T-helper 22 cell (primary cell): Measurements from ENCODE around the gene ILDR1.

ENCODE experiments used
- DNase-seq: peaks from one replicate; pipeline ENCODE4 v3.0.0-alpha.2; 2020; ENCODE audit warnings: low read depth

The ILDR1 gene

DNA sequence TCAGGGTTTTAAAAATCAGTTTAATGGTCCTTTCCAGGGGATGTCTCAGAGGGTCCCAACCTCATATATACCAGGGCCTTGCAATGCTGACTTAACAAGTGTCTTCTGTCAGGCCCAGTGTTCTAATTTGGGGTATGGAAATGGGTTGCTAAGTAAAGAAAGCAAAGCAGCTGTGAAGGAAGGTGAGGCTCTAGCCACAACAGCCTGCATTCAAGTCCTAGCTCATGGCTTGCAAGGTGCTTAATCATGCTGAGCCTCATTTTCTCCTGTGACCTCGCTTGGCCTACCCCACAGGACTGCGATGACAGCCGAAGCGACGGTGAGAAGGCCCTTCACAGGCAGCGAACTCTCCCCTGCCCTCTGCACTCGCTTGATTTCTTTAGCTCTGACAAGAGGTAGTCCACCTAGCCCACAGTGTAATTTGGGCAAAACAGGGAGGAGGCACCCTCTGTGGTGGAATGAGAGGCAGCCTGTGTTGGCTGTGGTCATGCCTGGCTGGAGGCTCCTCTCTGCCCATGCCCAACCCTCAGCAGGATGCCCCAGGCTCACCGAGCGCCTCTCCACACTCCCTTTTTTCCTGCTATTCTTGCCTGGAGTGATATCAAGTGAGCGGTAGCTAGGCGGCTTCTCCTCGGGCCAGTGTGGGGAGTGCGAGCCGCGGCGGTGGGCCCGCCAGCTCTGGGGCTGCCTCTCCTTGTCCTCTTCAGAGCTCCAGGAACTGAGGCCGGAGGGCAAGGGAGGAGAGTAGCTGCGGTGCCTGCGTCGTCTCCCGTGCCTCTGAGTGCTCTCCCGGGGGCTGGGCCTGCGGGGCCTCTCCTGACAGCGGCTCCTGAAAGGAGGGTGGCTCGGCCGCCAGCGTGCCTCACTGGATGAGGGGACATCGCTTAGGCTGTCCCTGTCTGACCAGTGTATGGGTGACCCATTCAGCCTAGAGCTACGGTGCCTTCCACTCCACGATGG lies 29.2 kb downstream of the ILDR1 start:
- no peak for DNase-seq

DNA sequence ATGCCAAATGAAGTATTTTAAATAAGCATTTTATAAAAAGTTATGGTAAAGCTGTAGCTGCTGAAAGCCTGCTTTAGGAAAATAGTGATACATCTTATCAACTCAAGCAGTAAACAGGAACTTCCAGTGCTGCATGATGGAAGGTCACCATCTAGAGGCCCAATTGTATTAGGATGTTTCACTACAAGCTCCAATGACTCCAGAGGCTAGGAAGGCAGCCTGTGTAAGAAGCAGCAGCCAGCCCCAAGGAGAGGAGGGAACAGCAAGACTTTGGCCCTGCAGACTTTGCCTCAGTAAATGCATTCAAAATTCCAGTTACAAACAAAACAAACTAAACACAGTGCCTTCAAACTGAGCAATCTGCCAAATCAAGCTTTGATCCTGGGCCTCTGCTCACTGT lies 32.1 kb downstream of the ILDR1 start:
- DNase-seq: no peak

DNA sequence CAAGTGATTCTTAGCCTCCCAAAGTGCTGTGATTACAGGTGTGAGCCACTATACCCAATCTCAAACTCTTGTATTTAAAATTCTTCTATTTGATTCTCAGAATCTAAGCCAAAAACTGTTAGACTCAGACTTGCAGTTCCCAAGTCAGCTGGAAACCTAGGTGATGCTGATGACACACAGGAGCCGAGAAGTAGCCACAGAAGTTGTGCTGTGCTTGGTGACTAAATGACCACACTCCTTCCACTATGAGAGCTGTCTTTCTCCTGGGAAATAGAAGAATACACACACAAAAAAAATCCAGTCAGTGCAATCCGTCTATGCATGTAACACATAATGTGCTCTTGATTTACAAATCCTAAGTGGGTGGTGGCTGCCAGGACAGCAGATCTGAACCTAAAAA lies 33.9 kb downstream of the ILDR1 start:
- no peak for DNase-seq

DNA sequence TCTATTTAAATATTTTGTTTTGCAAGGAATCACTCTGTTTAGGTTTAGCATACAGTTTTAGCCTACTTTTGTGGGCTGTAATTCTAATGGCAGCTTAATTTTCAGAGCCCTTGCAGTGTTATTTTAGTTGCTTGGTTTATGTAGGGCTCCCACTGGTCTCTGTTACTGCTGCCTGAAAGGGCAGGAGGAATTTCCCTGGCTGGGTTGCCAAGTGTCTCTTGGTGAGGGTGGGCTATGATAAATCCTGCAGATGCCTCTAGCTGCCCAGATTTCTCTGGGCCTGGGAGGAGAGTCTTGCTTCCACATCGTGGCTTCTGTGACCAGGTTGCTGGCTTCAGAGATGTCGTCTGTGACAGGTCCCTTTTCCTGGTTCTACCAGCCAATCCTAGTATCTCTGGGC lies 36.2 kb downstream of the ILDR1 start:
- DNase-seq: no peak

DNA sequence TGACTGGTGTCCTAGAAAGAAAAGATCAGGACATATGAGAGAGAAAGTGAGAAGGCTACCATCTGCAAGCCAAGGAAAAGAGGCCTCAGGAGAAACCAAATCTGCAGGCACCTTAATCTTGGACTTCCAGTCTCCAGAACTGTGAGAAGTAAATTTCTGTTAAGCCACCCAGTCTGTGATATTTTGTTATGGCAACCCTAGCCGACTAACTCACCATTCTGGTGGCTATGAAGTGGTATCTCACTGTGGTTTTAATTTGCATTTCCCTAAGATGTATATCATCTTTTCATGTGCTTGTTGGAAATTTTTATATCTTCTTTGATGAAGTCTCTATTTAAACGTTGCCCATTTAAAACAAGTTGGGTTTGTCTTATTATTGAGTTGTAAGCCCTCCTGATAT lies 40.6 kb downstream of the ILDR1 start:
- no peak for DNase-seq

DNA sequence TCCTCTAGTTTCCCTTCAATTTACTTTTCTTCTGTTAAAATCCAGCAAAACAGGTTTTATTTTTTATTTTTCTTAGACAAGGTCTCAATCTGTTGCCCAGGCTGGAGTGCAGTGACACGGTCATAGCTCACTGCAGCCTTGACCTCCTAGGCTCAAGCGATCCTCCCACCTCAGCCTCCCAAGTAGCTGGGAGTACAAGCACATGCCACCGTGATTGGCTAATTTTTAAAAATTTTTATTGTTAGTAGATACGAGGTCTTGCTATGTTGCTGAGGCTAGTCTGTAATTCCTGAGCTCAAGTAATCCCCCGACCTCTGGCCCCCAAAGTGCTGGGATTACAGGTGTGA lies 41.6 kb downstream of the ILDR1 start:
- no peak for DNase-seq

DNA sequence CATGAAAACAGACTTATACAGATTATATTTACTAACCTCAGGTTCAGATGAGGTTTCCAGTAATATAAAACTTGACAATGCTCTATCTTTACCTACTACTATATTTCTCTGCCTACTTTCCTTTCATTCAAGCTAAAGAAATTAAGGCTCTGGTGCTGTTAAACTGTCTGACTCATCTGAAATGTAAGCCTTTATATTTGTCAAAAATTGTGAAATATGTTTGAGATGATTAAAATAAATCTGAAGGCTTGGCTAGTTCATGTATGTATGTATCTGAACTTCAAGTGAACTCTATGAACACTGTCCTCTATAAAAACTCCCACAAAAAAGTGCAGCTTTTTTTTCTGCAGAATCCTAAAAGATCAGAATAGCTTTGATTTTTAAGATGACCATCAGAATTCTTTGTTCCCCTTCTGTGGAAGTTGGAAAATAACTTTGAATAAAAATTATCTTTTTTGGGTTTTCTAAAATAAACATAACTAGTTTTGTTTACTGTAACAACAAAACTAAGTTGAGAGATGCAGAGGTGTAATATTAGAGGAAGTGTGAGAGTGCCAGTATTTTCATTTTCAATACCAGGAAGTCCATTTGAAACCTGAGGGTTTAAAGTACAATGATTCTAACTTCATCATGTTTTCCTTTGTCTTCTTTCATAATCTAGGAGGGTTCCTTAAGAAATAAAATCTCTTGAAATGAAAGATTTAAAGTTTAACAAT lies 42.2 kb downstream of the ILDR1 start:
- DNase-seq: no peak

DNA sequence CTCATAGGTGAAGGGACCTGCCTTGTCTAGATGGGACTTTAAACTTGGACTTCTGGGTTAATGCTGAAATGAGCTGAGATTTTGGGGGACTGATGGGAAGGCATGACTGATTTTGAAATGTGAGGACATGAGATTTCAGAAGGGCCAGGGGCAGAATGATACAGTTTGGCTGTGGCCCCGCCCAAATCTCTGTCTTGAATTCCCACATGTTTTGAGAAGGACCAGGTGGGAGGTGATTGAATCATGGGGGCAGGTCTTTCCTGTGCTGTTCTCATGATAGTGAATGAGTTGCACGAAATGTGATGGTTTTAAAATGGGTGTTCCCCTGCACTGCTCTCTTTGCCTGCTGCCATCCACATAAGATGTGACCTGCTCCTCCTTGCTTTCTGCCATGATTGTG lies 42.8 kb downstream of the ILDR1 start:
- no peak for DNase-seq

DNA sequence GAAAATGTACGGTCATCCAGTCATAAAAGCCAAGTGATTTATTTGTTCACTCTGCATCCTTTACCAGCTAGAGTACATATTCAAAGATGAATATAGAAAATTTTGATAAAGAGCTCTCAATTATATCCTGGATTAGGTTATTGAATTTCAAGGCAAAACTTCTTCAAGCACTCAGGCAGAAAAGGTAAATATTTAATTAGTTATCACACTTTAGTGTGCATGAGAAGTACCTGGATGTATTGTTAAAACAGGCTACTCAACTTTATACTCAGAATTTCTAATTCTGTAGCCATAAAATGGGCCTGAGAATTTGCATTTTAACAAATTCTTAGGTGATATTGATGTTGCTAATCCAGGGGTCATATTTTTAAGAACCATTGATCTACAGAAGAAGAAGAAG lies 45.3 kb downstream of the ILDR1 start:
- DNase-seq: no peak

DNA sequence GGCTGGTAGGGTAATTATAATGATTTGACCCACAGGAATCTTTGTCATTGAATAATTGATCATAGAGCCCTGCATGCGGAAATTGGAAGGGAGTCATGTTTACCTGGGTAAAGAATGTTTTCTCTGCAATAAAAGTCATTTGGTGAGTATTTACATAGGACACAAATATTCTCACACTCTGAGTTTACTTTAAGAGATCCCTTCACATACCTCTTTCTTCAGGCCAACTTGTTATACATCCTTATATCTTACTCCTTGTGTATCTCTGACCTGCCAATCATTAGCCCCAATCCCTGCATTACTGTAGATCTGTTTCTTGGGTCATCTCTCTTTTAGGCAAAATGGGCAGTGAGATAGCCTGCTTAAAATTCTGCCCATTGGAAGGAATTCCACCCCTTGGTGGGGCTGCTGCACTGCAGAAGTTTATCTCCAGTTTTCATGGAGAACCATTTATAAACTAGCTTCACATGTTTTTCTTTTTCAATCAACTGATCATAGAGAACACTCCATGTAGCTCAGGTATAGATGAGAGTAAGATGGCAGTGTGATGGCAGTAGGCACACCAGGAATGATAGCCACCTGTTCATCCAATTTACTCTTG lies 46.2 kb downstream of the ILDR1 start:
- DNase-seq: no peak

DNA sequence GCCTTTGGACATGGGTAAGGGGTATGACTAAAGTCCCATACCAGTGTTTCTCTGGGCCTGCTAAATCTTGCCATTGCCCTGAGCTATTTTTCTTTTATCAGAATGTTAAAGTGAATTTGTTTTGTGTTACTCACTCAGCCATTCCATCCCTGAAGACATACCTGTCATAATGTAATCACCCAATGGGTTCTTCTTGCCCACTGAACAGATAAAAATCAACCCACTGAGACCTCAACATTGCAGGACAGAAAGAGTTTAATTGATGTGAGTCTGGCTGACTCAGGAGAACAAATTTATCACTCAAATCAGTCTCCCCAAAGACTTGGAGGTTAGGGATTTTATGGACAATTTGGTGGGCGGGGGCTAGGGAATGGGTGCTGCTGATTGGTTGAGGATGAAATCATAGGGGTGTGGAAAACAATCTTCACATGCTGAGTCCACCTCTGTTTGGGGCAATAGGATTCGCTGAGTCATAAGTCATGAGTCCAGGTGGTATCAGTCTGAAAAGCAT lies 47.4 kb downstream of the ILDR1 start:
- DNase-seq: no peak

DNA sequence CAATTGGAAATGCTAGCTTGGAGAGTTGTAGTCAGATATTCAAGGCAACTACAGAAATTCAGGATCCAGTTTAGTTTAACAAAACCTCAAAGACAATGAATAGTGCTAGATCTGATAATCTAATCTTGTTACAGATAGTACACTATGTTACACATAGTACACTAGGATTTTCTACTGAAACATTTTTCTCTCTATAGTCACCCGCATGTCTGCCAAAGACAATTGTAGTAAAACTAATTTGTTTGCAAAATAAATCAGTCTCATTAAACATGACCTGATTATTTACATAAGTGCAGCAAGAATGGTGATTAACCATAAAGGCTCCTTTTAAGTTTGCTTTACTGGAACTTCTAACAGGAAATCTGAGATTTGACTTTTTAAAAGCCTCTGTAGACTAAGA lies 52.0 kb downstream of the ILDR1 start:
- no peak for DNase-seq

DNA sequence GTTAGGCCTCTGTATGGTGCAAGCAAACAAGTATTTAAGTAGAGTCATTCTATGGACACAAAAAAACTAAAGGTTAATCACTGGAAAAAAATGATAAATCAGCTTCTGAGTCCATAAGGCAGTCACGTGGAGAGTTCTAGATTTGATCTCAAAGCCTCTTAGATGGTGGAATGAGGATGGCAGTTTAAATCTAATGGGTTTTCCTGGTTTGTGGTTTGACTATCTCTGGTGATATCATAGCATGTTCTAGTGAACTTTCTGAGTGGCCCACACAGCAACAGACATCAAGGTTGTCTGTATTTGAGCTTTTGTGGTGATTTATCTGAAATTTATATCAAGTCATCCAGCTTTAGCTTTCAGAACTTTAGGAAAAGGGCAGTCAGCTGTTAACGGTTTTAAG lies 52.4 kb downstream of the ILDR1 start:
- no peak for DNase-seq

DNA sequence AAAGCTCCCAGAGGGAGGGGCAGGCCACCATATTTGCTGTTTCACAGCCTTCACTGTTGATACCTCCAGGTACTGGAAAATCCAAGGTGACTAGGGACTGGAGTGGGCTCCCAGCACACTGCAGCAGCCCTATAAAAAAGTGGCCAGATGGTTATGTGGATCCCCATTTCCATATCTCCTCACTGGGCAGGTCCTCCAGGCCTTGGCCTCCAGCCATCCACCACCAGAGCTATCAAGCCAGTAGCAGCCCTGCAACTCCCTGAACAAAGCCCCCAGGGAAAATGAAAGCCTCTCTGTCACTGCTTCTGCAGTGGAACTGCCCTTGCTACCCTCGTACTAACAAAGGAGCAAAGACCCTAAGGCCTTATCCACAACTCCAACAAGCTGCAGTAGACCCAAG lies 58.4 kb downstream of the ILDR1 start:
- DNase-seq: no peak

DNA sequence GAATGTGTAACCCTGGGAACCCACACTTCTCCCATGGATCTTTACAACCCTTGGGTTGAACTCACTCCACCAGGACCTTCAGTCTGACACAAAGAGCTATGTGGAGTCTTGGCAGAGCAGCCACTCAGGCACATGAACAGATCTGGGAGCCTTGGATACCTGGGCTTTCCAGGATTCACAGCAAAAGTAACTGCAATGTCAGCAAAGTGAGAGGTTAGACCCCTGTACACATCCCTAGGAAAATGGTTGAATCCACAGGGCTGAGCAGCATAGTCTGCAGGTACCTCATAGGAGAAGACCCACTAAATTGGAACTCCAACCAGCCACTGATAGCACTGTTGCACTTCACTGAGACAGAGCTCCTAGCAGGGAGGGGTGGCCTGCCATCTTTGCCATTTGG lies 59.6 kb downstream of the ILDR1 start:
- DNase-seq: no peak

DNA sequence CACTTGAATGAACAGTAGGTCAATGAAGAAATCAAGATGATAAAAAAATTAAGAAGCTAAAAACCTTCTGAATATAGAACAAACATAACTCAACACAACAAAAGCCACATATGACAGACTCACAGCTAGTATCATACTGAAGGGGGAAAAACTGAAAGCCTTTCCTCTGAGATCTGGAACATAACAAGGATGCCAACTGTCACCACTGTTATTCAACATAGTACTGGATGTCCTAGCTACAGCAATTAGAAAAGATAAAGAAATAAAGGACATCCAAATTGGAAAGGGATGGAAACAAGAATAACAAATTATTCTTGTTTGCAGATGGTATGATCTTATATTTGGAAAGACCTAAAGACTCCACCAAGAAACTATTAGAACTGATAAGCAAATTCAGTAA lies 60.8 kb downstream of the ILDR1 start:
- DNase-seq: no peak

DNA sequence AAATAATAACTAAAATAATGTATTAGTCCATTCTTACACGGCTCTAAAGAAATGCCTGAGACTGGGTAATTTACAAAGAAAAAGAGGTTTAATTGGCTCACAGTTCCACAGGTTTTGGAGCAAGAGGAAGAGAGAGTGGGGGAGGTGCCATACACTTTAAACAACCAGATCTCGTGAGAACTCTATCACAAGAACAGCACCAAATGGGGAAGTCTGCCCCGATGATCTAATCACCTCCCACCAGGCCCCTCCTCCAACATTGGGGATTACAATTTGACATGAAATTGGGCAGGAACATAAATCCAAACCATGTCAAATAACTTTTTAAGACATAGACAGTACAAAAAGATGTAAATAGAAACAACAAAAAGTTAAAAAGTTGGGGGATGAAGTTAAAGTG lies 63.2 kb downstream of the ILDR1 start:
- no peak for DNase-seq

DNA sequence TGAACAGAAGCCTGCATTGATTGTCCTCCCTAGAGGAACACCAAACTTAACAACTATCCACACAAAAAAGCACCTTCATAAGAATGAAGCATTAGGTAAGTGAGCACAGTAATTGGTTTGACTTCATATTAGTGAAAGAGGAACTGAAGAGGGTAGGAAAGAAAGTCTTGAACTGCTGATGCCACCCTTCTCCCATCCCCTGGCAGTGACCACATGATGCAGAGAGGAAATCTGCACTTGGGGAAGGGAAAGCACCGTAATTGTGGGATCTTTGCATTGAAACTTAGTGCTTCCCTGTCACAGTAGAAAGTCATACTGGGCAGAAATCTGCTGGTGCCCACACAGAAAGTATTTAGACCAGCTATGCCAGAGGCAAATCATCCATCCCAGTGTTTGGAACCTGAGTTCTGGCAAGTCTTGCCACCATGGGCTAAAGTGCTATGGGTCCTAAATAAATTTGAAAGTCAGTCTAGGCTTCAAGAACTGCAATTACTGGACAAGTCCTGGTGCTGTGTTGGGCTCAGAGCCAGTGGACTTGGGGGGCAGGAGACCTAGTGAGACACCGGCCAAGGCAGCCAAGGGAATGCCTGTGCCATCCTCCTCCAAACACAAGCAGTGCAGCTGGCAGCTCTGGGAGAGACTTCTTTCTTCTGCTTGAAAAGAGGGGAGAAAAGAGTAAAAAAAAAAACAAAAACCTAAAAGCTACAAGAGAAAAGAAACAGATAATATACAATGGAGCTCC lies 64.2 kb downstream of the ILDR1 start:
- DNase-seq: no peak

DNA sequence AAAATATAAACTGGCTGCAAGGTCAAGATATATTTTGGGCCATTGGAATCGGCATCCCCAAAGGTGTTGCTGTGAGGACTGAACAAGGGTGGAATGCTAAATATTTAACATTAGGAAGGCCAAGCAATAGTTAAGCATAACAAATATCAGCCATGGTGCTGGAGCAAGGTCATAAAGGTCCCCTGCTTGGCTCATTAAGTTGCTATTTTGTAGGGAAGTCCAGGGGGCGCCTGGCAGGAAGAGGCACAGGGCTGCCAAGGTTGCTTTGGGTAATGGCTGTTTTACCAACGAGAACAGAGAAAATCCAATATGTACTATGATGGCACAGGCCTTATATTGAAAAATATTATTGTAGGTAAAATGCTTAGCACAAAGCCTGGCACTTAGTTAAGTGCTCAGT lies 65.7 kb downstream of the ILDR1 start:
- DNase-seq: no peak

DNA sequence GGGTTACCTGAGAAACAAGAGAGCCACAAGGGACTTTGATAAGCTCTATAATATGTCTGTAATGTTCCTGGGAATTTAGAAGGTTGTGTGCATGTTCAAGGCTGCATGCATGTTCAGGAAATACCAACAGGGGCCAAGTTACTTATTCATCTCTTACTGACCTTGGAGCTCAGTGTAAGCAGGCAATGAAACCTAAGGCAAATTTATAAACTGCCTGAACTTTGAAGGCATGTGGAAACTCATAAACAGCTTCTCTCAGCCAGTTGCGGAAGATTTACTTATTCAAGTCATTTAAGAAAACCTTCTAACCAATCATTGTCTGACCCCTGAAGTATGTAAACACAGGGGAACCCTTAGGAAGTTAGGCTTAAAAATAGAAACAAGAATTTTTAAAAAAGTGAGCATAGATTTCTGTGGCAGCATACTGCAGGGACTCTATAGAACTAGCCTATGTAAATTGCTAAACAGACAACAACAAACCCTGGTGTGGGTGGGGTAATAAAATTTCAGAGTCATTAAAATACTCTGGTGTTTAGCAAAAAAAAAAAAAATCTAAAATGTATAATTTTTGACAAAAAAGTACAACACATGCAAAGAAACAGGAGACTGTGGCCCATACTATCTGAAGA lies 70.6 kb downstream of the ILDR1 start:
- no peak for DNase-seq

DNA sequence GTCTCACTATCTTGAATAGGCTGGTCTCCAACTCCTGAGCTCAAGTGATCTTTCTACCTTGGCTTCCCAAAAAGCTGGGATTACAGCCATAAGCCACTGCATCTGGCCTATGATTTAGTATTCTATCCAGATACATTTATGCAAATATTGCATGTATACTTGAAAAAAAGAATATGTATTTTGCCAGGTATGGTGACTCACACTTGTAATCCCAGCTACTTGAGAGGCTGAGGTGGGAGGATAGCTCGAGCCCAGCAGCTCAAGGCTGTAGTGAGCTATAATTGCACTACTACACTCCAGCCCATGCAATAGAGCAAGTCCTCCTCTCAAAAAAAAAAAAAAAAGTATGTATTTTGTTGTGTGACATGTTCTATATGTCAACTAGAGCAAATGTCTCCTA lies 73.4 kb downstream of the ILDR1 start:
- no peak for DNase-seq

DNA sequence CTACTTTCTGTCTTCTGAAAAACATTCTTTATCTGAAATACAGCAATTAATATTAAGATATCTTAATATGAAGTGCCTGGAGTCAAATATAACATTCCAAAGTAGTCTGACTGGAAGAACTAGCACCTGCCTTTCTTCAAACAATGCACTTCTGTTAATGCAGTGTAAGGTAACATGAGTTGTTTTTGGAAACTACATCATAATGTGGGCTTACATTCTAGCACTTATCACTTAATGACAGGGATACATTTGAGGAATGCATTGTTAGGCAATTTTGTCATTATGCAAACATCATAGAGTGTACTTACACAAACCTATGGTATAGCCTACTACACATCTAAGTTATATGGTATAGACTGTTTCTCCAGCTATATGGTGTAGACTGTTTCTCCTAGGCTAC lies 78.6 kb downstream of the ILDR1 start:
- DNase-seq: no peak
